Measurements from ENCODE around the gene SNIP1.
"Not testable (repeated sequence)": the region's sequence is repeated elsewhere in the genome, so short reads cannot be mapped to it uniquely, and the experiment has no call there.

The SNIP1 gene

GRCh38 chr1:37558411-37558810, 4.3 kb upstream of the SNIP1 start:
- DNase-seq = no peak

- DNase-seq = no peak
These were observed 3.3 kb upstream of the SNIP1 start for GRCh38 chr1:37557402-37557801.

GRCh38 chr1:37556712-37557196, 2.7 kb upstream of the SNIP1 start, which contains the start of gene DNALI1:
TSS of gene DNALI1 (plus strand) at chr1:37556940. CDS start at chr1:37556995, 55 bp downstream.
- no peak for DNase-seq

DNA sequence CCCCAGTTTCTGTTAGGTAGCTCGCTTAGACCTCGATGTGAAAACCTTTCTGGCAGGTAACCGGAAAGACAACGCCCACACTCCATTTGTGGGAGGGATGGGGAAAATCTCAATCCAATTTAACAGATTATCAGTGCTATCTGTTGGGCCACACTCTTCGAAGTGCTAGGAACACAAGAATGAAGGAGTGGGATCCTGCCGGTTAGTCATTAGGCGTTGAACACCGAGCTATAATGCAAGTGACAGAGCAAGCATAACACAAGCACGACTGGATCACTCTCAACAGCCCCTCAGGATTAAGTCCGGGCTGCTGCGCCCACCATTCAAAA, 531 bp downstream of the SNIP1 start:
- no peak for DNase-seq

DNA sequence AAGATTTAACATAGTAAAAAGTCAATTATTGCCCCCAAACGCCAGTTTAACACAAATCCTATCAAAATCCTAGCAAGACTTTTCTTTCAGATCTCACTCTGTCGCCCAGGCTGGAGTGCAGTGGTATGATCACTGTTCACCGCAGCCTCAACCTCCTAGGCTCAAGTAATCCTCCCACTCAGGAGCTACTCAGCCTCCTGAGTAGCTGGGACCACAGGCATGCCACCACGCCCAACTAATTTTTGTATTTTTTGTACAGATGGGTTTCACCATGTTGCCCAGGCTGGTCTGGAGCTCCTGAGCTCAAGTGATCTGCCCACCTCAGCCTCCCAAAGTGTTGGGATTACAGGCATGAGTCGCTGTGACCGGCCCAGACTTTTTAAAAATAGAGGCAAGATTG, 4.8 kb downstream of the SNIP1 start:
- no peak for DNase-seq

GRCh38 chr1:37545019-37545418, 9.1 kb downstream of the SNIP1 start:
- no peak for DNase-seq

GRCh38 chr1:37544530-37544929, 9.6 kb downstream of the SNIP1 start:
- DNase-seq = no peak

- DNase-seq = no peak
These were observed 13.9 kb downstream of the SNIP1 start for GRCh38 chr1:37540036-37540785.

GRCh38 chr1:37539154-37539553, 14.9 kb downstream of the SNIP1 start:
- DNase-seq = not testable (repeated sequence)

DNA sequence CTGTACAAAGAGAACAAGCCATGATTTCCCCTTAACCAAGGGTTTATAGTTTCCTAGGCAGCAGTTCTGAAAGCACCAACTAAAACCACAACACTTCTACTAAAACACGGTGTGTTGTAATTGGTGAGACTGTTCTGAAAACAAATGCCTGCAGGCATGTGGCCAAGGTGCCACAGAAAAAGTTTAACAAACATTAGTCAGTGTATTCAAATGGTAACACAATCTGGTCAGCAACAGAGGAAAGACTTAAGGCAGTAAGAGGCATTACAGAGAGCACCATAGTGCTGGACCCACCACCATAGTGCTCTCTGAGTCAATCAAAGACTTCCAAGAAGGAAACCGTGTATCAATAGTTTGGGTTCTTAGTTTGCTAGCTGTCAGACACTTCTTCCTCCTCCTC, 16.7 kb downstream of the SNIP1 start:
- DNase-seq = no peak

- no peak for DNase-seq
These were observed 20.6 kb downstream of the SNIP1 start for GRCh38 chr1:37533317-37534093.

DNA sequence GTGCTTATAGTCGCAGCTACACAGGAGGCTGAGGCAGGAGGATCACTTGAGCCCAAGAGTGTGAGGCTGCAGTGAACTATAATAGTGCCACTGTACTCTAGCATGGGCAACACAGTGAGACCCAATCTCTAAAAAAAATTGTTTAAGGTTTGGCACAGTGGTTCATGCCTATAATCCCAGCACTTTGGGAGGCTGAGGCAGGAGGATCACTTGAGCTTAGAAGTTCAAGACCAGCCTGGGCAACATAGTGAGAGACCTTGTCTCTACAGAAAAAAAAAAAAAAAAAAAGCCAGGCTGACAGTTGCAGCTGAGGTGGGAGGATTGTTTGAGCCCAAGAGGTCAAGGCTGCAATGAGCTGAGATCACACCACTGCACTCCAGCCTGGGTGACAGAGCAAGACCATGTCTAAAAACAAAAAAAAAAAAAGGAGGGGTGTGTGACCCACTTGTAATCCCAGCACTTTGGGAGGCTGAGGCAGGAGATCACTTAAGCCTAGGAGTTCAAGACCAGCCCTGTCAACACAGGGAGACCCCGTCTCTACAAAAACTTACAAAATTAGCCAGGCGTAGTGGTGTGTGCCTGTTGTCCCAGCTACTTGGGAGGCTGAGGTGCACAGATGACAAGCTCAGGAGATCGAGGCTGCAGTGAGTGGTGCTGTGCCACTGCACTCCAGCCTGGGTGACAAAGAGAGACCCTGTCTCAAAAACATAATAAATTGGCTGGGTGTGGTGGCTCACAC, 21.5 kb downstream of the SNIP1 start:
- DNase-seq = not testable (repeated sequence)

- not testable (repeated sequence) for DNase-seq
These were observed 24.2 kb downstream of the SNIP1 start for GRCh38 chr1:37529888-37530287.

DNA sequence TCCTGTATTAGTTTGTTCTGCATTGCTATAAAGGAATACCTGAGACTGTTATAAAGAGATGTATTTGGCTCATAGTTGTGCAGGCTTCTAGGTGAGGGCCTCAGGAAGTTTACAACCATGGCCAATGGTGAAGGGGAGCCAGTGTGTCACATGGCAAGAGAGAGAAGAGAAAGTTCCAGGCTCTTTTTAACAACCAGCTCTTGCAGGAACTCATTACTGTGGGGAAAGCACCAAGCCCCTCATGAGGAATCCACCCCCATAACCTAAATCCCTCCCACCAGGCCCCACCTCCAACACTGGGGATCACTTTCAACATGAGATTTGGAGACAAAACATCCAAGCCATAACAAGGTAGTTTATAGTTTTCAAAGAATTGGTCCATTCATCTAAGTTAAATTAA, 34.5 kb downstream of the SNIP1 start:
- DNase-seq = no peak

- DNase-seq = not testable (repeated sequence)
These were observed 35.2 kb downstream of the SNIP1 start for GRCh38 chr1:37518929-37519328.

DNA sequence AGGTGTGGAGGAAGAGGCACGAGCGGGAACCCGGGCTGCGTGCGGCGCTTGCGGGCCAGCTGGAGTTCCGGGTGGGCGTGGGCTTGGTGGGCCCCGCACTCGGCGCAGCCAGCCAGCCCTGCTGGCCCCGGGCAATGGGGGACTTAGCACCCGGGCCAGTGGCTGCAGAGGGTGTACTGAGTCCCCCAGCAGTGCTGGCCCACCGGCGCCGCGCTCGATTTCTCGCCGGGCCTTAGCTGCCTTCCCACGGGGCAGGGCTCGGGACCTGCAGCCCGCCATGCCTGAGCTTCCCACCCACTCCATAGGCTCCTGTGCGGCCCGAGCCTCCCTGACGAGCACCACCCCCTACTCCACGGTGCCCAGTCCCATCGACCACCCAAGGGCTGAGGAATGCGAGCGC, 35.9 kb downstream of the SNIP1 start:
- DNase-seq = not testable (repeated sequence)

GRCh38 chr1:37517569-37517968, 36.5 kb downstream of the SNIP1 start:
- DNase-seq = no peak

GRCh38 chr1:37515185-37516034, 38.7 kb downstream of the SNIP1 start:
- no peak for DNase-seq

GRCh38 chr1:37514350-37515184, 39.5 kb downstream of the SNIP1 start, which contains the start of gene MEAF6:
TSS of gene MEAF6 (minus strand) at chr1:37514766. CDS start at chr1:37514746, 20 bp downstream.
- peak; percentile 61 for DNase-seq

GRCh38 chr1:37513795-37514349, 40.2 kb downstream of the SNIP1 start:
- DNase-seq = no peak

DNA sequence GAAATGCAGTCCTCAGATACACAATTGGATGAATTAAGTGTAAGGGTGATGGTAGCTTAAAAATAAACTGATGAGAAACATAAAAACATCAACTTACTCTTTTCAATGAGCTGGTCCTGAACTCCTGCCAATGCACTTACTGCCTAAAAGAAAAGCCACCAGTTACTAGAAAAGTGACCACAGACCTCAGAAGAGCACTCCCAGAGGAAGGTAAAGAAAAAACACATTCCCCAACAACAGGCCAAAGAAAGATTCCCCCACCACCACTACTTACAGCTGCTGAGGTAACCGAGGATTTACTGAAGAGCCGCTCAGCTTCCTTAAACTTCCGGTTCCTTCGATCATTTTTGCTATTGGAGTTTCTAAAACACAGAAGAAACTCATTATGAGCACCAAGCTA, 44.9 kb downstream of the SNIP1 start:
- peak; percentile 19 for DNase-seq

All from GF-D8 (cell line).